Activated T-cell treated with anti-CD3 and anti-CD28 coated beads, Interleukin-2, amount 50 U/mL, for 48 hours (primary cell): ENCODE results near the gene MTG2.

Source experiments
- DNase-seq, 2 experiments: peaks; one replicate each; pipeline ENCODE4 v3.0.0-alpha.2; 2020

The MTG2 gene

GRCh38 chr20:62208061-62208794, 25.4 kb downstream of the MTG2 start:
- no peak for DNase-seq

- DNase-seq = no peak
Measured at GRCh38 chr20:62208795-62209755, 26.2 kb downstream of the MTG2 start.

GRCh38 chr20:62209850-62210495, 27.1 kb downstream of the MTG2 start:
- DNase-seq = no peak

- DNase-seq = no peak
Measured at GRCh38 chr20:62210496-62210855, 27.6 kb downstream of the MTG2 start.

- no peak for DNase-seq
Measured at GRCh38 chr20:62211216-62211615, 28.4 kb downstream of the MTG2 start.

- no peak for DNase-seq
Measured at GRCh38 chr20:62211769-62212288, 29.0 kb downstream of the MTG2 start.

- DNase-seq = no peak
Measured at GRCh38 chr20:62212299-62212698, 29.5 kb downstream of the MTG2 start.

- no peak for DNase-seq
Measured at GRCh38 chr20:62214067-62214466, 31.2 kb downstream of the MTG2 start.

- no peak for DNase-seq
Measured at GRCh38 chr20:62215020-62215990, 32.5 kb downstream of the MTG2 start.

GRCh38 chr20:62215991-62216635, 33.3 kb downstream of the MTG2 start:
- DNase-seq = no peak

- DNase-seq = no peak
Measured at GRCh38 chr20:62216636-62217566, 34.1 kb downstream of the MTG2 start.

GRCh38 chr20:62217913-62218773, 35.3 kb downstream of the MTG2 start:
- no peak for DNase-seq

- DNase-seq = no peak
Measured at GRCh38 chr20:62219101-62219991, 36.5 kb downstream of the MTG2 start.

GRCh38 chr20:62219992-62220665, 37.3 kb downstream of the MTG2 start, which contains the start of gene HRH3:
TSS of gene HRH3 (minus strand) at chr20:62220278. CDS start at chr20:62219970, 308 bp downstream.
- DNase-seq = peak; percentile 48 to 61

- no peak for DNase-seq
Measured at GRCh38 chr20:62220666-62221568, 38.1 kb downstream of the MTG2 start.

- no peak for DNase-seq
Measured at GRCh38 chr20:62222266-62222850, 39.5 kb downstream of the MTG2 start.
